GM21367 (cell line): ENCODE results near the gene EPHA1.
"Not testable (repeated sequence)": the region's sequence is repeated elsewhere in the genome, so short reads cannot be mapped to it uniquely, and the experiment has no call there.

Experiments
- ATAC-seq: cut with Tn5 transposase; IDR thresholded peaks from one replicate; pipeline ENCODE4 v1.9.1; 2021; ENCODE audit not compliant: unreplicated experiment

Gene EPHA1

GRCh38 chr7:143405173-143406001 lies 3.3 kb downstream of the EPHA1 start:
- ATAC-seq, result no peak

DNA sequence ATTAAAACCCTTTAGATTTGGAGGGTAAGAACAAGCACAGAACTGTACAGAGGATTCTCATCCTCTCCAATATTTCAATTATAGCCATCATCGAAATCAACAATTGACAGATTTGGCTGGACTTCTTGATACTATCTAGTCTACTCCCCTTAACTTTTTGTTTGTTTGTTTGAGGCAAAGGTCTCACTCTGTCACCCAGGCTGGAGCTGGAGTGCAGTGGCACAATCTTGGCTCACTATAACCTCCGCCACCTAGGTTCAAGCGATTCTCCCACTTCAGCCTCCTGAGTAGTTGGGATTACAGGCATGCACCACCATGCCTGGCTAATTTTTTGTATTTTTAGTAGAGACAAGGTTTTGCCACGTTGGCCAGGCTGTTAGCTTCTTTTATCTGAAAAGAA lies 6.4 kb downstream of the EPHA1 start:
- not testable (repeated sequence) for ATAC-seq

DNA sequence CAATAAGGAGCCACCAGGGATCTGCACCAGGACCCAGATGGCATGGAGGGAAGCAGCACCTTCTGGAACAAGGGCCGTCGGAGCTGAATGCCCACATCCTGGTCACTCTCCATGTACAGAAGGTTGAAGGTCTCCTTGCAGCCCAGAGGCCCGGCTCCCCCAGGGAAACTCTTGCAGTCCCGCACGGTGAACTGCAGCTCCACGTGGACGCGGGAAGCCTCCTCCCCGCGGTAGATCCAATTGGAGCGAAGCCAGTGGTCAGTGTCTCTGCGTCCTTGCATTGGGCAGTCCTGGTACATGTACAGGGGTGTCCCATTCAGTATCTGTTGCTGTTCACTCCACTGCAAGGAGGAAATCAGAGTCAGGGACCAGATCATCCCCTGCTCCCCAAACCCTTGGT lies 7.4 kb downstream of the EPHA1 start:
- no peak for ATAC-seq

- ATAC-seq, result no peak
These were observed 9.0 kb downstream of the EPHA1 start for GRCh38 chr7:143399642-143400041.

DNA sequence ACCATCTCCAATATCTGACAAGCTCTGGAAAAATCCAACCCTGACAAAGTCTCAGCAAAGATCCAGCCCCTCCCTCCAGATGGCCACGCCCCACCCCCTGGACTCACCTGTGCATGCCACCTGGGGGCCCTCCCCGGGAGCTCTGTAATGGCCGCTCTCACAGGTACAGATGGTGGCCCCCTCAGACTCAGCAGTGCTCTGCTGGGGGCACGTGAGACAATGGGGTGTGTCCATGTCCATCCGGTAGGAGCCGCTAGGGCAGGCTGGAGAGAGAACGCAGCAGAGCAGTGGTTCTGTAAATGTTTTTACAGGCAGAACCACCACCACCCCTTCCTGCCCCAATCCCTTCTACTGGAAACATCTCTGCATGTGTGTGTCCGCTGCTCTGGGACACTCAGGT lies 9.5 kb downstream of the EPHA1 start:
- no peak for ATAC-seq

GRCh38 chr7:143398616-143399015 lies 10.0 kb downstream of the EPHA1 start:
- ATAC-seq, result no peak

GRCh38 chr7:143397710-143398530 lies 10.7 kb downstream of the EPHA1 start:
- ATAC-seq, result no peak

DNA sequence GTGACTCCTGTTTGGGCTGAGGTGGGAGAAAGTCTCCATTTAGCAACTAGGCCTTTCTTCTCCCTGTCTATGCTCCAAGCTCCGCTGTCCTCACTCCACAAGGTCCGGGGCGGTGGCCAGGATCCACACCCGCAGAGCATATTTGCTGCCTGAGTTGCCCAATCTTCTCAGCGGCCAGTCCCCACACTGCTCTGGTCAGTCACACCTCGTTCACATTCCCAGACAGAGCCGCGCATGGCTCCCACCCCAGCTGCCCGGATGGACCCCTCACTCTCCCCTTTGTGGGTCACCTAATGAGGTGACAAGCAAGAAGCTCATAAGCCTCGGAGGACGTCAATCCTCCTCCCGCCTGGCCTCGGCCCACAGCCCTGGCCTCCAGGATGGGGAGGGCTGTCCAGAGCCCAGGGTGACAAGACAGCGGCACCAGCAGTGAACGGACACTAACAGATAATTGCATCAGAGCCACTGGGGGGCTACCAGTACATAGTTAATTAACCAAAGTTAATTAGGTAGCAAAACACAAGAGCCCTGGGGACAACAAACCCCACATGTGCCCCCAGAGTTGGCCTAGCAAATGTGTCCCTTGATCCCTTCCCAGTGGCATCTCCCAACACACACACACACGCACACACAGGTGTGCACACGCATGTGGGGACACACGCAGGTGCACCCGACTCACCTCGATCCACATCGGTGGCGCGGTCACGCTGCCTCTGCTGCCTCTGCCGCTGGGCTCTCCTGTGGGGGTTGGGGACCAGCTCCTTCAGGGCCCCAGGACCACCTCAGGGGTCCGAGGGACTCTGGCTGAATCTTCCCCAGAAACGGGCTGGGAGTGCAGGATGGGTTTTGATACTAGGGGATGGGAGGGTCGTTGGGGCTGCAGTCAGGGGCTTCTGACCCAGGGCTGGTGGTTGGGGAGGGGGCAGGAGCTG lies 11.8 kb downstream of the EPHA1 start:
- ATAC-seq, result no peak

- ATAC-seq, result no peak
These were observed 12.5 kb downstream of the EPHA1 start for GRCh38 chr7:143396182-143396581.

DNA sequence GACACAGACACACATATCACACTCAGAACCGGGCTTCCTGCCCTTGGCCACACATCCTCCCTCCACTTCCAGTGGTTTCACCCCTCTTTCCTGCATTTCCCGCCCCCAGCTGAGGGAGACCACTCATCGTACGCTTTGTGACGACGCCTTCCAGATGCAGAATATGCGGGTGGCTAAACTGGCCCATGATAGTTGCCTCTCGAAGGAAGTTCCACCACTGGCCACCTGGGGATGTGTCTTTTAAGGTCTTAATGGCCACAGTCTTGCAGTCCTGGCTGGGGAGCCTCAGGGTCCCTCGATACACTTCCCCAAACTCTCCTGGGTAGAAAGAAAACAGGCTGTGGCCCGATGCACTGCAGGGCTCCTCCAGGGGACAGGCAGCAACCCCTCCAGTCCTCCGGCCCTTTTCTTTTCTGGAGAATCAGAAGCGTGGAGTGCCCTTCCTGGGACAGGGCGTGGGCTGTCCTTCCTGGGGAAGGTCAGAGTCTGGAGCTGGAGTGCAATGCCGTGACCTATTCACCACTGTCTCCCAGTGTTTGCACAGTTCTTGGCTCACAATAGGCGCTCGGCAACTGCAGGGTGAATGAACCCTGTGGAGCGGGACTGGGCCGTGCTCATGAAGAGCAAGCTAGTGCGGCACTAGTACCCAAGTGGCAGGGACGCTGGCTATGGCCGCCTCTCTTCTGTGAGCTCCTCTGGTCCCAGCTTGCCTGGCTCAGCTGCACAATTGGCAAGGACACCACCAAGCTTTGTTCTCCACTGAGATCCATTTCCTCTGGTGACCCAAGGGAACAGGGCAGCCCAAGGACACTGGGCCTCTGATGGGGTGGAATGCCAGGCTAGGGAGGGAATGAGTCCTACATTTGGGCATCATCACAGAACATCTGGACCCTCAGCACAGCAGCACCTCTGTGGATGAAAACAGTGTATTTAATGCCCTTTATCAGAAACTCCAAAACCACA lies 13.2 kb downstream of the EPHA1 start:
- no peak for ATAC-seq

- no peak for ATAC-seq
These were observed 13.9 kb downstream of the EPHA1 start for GRCh38 chr7:143394777-143395176.

GRCh38 chr7:143394068-143394467 lies 14.6 kb downstream of the EPHA1 start:
- ATAC-seq, result no peak

- ATAC-seq, result no peak
These were observed 15.2 kb downstream of the EPHA1 start for GRCh38 chr7:143393267-143394041.

DNA sequence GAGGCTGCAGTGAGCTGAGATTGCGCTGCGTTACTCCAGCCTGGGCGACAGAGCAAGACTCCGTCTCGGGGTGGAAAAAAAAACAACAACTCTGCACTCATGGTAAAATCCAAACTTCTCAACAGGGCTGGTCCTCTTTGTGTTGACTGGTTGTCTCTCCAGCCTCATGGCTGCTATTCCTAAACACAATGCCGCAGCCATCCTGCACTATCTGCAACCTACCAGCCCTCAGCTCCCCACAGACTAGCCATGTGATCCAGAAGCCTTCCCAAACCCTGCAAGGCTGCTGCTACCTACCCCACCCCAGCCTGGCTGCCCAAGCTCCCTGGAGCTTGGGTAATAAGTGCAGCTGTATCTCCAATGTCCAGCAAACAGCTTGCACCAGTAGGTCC lies 15.8 kb downstream of the EPHA1 start:
- no peak for ATAC-seq

DNA sequence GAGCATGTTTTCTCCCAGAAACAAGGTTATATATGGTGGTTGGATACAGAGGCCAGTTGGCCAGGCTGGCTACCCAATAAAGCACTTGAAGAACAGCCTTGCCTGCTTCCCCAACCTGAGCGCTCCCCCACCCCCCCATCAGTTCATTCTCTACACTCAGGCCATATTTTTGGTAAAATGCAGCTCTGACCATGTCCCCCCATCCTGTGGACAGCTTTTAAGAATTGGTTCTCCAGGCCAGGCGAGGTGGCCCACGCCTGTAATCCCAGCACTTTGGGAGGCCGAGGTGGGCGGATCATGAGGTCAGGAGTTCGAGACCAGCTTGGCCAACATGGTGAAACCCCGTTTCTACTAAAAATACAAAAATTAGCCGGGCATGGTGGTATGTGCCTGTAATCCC lies 16.2 kb downstream of the EPHA1 start:
- not testable (repeated sequence) for ATAC-seq

GRCh38 chr7:143391462-143392404 lies 16.9 kb downstream of the EPHA1 start:
- no peak for ATAC-seq

GRCh38 chr7:143390773-143391317 lies 17.8 kb downstream of the EPHA1 start:
- ATAC-seq, result no peak
